CD14-positive monocyte (primary cell): Measurements from ENCODE around the gene TANGO6. TPM values are rescaled to one million over a fixed set of nuclear protein-coding genes. Genes with fewer than 3 reads are reported as not detected.
A peak's percentile ranks its signal among the peaks of the same experiment; 100 is the strongest.

Source experiments
- DNase-seq, 3 donors: peaks; one replicate each; pipeline ENCODE4 v3.0.0-alpha.2; 2011 to 2022
- H2AFZ ChIP-seq: 2 replicates; pipeline ENCODE4 v1.6.0; 2012; ENCODE audit warnings: mild to moderate bottlenecking, low read depth, low read length, inconsistent platforms; ENCODE audit not compliant: insufficient read depth, poor library complexity, severe bottlenecking
- H3K27ac ChIP-seq, 2 donors: 1 replicate in 1 of 2; 2 replicates in 1 of 2; pipeline ENCODE4 v1.5.1; 2012 to 2013; ENCODE audit warnings: low read length in 2 of 2, control low read depth in 1 of 2, inconsistent platforms in 1 of 2, low read depth in 1 of 2, mild to moderate bottlenecking in 1 of 2
- H3K27me3 ChIP-seq, 2 donors: one replicate each; pipeline versions ENCODE4 v1.6.0 to v1.6.1; 2011 to 2013; ENCODE audit warnings: low read length in 2 of 2; ENCODE audit not compliant: control insufficient read depth in 2 of 2, insufficient read depth in 2 of 2
- H3K36me3 ChIP-seq, 2 donors: replicated peaks in 1 of 2; 1 replicate in 1 of 2; 2 replicates in 1 of 2; pipeline versions ENCODE4 v1.5.1 to v1.6.1; 2012 to 2013; ENCODE audit warnings: low read length in 2 of 2, control low read depth in 1 of 2, inconsistent platforms in 1 of 2, mild to moderate bottlenecking in 1 of 2; ENCODE audit not compliant: insufficient read depth in 2 of 2, control insufficient read depth in 1 of 2
- H3K4me1 ChIP-seq, 2 donors: 1 replicate in 1 of 2; 2 replicates in 1 of 2; pipeline versions ENCODE4 v1.5.1 to v1.6.1; 2012 to 2013; ENCODE audit warnings: low read length in 2 of 2, control low read depth in 1 of 2, inconsistent platforms in 1 of 2, mild to moderate bottlenecking in 1 of 2, moderate library complexity in 1 of 2; ENCODE audit not compliant: insufficient read depth in 2 of 2, control insufficient read depth in 1 of 2
- H3K4me2 ChIP-seq: replicated peaks from 2 replicates; pipeline ENCODE3; 2012; ENCODE audit warnings: low read length, moderate library complexity, mild to moderate bottlenecking; ENCODE audit not compliant: poor library complexity, severe bottlenecking; ENCODE audit errors: extremely low read depth
- H3K4me3 ChIP-seq, 3 experiments: fragments of 200-600 bp in 1 of 3; sonication (generic) in 1 of 3; replicated peaks in 1 of 3; 1 replicate in 2 of 3; 2 replicates in 1 of 3; pipeline ENCODE4 v1.5.1; 2011 to 2013; ENCODE audit warnings: low read length in 3 of 3, mild to moderate bottlenecking in 3 of 3, control low read depth in 2 of 3, low read depth in 2 of 3, inconsistent platforms in 1 of 3, moderate library complexity in 1 of 3
- H3K79me2 ChIP-seq: 2 replicates; pipeline ENCODE4 v1.6.0; 2012; ENCODE audit warnings: mild to moderate bottlenecking, control low read depth, inconsistent platforms, low read length, moderate library complexity; ENCODE audit not compliant: insufficient read depth
- H3K9ac ChIP-seq: 2 replicates; pipeline ENCODE4 v1.6.0; 2017; ENCODE audit warnings: low read length, mild to moderate bottlenecking; ENCODE audit not compliant: insufficient read depth, poor library complexity, severe bottlenecking
- H3K9me3 ChIP-seq, 2 donors: replicated peaks in 1 of 2; 1 replicate in 1 of 2; 2 replicates in 1 of 2; pipeline versions ENCODE4 v1.5.1 to v1.6.1; 2012 to 2013; ENCODE audit warnings: low read length in 2 of 2, control low read depth in 1 of 2; ENCODE audit not compliant: control insufficient read depth in 1 of 2, insufficient read depth in 1 of 2
- H4K20me1 ChIP-seq: 2 replicates; pipeline ENCODE4 v1.6.0; 2012; ENCODE audit warnings: mild to moderate bottlenecking, low read length, control low read depth, moderate library complexity; ENCODE audit not compliant: insufficient read depth
- H3K27ac Mint-ChIP-seq, 7 donors: one replicate each; pipeline ENCODE4 v1.8.0; 2020; ENCODE audit warnings: mild to moderate bottlenecking in 7 of 7, mixed read lengths in 7 of 7, moderate library complexity in 6 of 7, inconsistent platforms in 2 of 7
- H3K27me3 Mint-ChIP-seq, 3 donors: one replicate each; pipeline ENCODE4 v1.8.0; 2021 to 2022; ENCODE audit warnings: low read depth in 3 of 3, mild to moderate bottlenecking in 3 of 3, mixed read lengths in 3 of 3, moderate library complexity in 3 of 3, inconsistent platforms in 1 of 3
- H3K36me3 Mint-ChIP-seq, 2 donors: one replicate each; pipeline ENCODE4 v1.8.0; 2020; ENCODE audit warnings: mixed read lengths in 2 of 2, inconsistent platforms in 1 of 2, mild to moderate bottlenecking in 1 of 2
- H3K4me1 Mint-ChIP-seq: one replicate; pipeline ENCODE4 v1.8.0; 2020; ENCODE audit warnings: mild to moderate bottlenecking, mixed read lengths
- H3K4me3 Mint-ChIP-seq, 2 donors: one replicate each; pipeline ENCODE4 v1.8.0; 2020; ENCODE audit warnings: mild to moderate bottlenecking in 2 of 2, mixed read lengths in 2 of 2, moderate library complexity in 1 of 2
- H3K9me3 Mint-ChIP-seq, 7 donors: one replicate each; pipeline ENCODE4 v1.8.0; 2020 to 2022; ENCODE audit warnings: mixed read lengths in 7 of 7, mild to moderate bottlenecking in 6 of 7, moderate library complexity in 6 of 7, inconsistent platforms in 2 of 7
- WGBS: methylation state at CpG from one replicate; pipeline ENCODE4 v1.1.5; 2013; ENCODE audit warnings: missing lambda C conversion rate; ENCODE audit not compliant: insufficient coverage; 5-methylcytosine and 5-hydroxymethylcytosine counted together
- intact Hi-C, 2 donors: fragments of 100-400 bp; cut with micrococcal nuclease; formaldehyde crosslinking; loops; one replicate each; pipeline versions ENCODE4 v1.15.0 to v1.15.1; 2023
- polyA plus RNA-seq, 3 donors: library from polyadenylated mRNA; depleted of rRNA in 1 of 3; unstranded in 2 of 3; stranded (reverse) in 1 of 3; fragments of 300-500 nt in 2 of 3; fragments of >200 nt in 1 of 3; fragmentation: Illumina TruSeq in 2 of 3; gene quantifications; 1 replicate in 2 of 3; 2 replicates in 1 of 3; pipeline ENCODE4 v1.2.3, GENCODE V29; 2012 to 2021
- TF ChIP-seq, protein P1 (sequence below): fragments of 200-600 bp; IDR thresholded peaks from one replicate; pipeline ENCODE4 v1.8.0; 2022; ENCODE audit warnings: antibody characterized with exemption, mild to moderate bottlenecking

Gene TANGO6
- polyA plus RNA-seq, 3 donors, result 6.5 to 8.1 (median 7.3) TPM

DNA sequence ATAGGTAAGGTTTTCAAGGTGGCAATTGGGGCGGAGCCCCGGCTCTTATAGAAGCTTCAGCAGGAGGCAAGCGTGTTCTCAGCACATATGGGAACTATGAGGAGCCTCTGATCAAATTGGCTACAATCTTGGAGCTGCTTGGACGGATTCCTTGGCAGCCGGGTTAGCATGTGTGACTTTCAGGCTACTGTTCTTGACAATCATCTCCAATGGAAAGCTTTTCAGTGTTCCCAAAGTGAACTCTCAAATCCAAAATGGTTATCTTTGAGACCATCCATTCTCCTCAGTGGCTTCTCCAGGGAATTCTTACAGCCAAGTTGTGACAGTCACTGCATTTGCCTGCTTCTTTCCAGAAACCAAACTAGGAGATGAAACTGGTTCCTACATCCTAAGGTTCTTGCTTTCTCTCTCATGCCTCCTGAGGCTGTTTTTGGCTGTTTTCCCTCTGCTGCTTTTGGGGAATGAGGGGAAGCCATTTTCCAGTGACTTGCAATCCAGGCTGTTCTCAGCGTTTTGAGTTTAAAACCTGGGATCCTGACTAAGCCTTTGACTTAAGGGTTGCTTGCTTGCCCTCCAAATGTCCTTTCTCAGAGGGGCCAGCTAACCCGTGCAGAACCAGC is 273.0 kb downstream of the TANGO6 start:
- H3K36me3 Mint-ChIP-seq, result peaks cover 57 to 75% of the 10 kb centered on the region in 2 donors

DNA sequence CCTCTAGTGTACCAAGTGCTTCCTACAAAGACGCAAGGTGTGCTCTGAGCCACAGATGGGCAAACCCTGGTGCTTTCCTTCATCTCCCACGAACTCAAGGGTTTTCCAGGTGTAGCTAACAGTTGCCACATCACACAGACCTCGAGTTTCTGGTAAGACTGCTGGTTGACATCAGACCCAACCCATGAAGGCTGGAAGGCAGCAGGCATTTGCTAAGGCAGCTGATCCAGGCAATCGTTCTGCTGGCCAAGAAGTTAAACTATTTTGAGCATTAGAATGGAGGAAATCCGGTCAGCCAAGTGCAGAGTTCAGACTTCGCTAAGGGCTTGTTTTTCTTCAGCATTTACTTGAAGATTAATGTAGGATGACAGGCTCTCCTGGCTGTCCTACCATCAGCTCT is 273.6 kb downstream of the TANGO6 start:
- intact Hi-C loops, result no loop called here
- H3K4me3 Mint-ChIP-seq, result no peak overlapping the region
- peaks cover 0 to 2% (median 0%) of the 10 kb centered on the region in 7 donors for H3K9me3 Mint-ChIP-seq
- H3K4me1 Mint-ChIP-seq, result peaks cover 6% of the 10 kb centered on the region
- no peak overlapping the region for H3K9ac ChIP-seq
- H4K20me1 ChIP-seq, result peaks cover 92% of the 10 kb centered on the region
- DNase-seq, result no peak
- WGBS, result 100% methylated on average over 4 of the region's 6 CpGs
- H3K27ac Mint-ChIP-seq, result peak overlapping the region in 1 of 7 donors; percentile 31
- H3K36me3 ChIP-seq, result peaks cover 53 to 81% of the 10 kb centered on the region in 2 donors
- peaks cover 54 to 76% of the 10 kb centered on the region in 2 donors for H3K36me3 Mint-ChIP-seq
- TF ChIP-seq, protein P1, sequence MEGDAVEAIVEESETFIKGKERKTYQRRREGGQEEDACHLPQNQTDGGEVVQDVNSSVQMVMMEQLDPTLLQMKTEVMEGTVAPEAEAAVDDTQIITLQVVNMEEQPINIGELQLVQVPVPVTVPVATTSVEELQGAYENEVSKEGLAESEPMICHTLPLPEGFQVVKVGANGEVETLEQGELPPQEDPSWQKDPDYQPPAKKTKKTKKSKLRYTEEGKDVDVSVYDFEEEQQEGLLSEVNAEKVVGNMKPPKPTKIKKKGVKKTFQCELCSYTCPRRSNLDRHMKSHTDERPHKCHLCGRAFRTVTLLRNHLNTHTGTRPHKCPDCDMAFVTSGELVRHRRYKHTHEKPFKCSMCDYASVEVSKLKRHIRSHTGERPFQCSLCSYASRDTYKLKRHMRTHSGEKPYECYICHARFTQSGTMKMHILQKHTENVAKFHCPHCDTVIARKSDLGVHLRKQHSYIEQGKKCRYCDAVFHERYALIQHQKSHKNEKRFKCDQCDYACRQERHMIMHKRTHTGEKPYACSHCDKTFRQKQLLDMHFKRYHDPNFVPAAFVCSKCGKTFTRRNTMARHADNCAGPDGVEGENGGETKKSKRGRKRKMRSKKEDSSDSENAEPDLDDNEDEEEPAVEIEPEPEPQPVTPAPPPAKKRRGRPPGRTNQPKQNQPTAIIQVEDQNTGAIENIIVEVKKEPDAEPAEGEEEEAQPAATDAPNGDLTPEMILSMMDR, result no peak
- H2AFZ ChIP-seq, result no peak overlapping the region
- H3K27me3 ChIP-seq, result no peaks in the 10 kb centered on the region
- no peak overlapping the region for H3K27ac ChIP-seq
- H3K79me2 ChIP-seq, result no peaks in the 10 kb centered on the region
- H3K4me1 ChIP-seq, result no peaks in the 10 kb centered on the region
- no peak overlapping the region for H3K4me3 ChIP-seq
- H3K9me3 ChIP-seq, result no peaks in the 10 kb centered on the region
- H3K4me2 ChIP-seq, result no peak overlapping the region
- H3K27me3 Mint-ChIP-seq, result peaks cover 0 to 2% (median 1%) of the 10 kb centered on the region in 3 donors

More for the DNA sequence above, 273.0 kb downstream of the TANGO6 start:
- Histone ChIP-seq H3K4me2 (no peak overlapping the region), H3K79me2 (no peaks in the 10 kb centered on the region), H3K9me3 (no peaks in the 10 kb centered on the region), H3K9ac (no peak overlapping the region), H3K4me3 (no peak overlapping the region), H3K27me3 (no peaks in the 10 kb centered on the region), H3K27ac (no peak overlapping the region), H3K4me1 (no peaks in the 10 kb centered on the region), H3K36me3 (peaks cover 53 to 85% of the 10 kb centered on the region in 2 donors), H2AFZ (no peak overlapping the region), H4K20me1 (peaks cover 95% of the 10 kb centered on the region)
- H3K27ac Mint-ChIP-seq, result peak overlapping the region in 1 of 7 donors; percentile 2
- peaks cover 0 to 2% (median 0%) of the 10 kb centered on the region in 7 donors for H3K9me3 Mint-ChIP-seq
- no peak for DNase-seq
- WGBS, result 99% methylated on average over 7 of the region's 7 CpGs
- H3K4me1 Mint-ChIP-seq, result peaks cover 6% of the 10 kb centered on the region
- intact Hi-C loops, result no loop called here
- H3K4me3 Mint-ChIP-seq, result no peak overlapping the region
- TF ChIP-seq, protein P1, result no peak
- H3K27me3 Mint-ChIP-seq, result peaks cover 0 to 2% (median 1%) of the 10 kb centered on the region in 3 donors
